ENCODE data around the gene SMKR1.

Gene SMKR1

GRCh38 chr7:129557686-129558481 lies 55.6 kb downstream of the SMKR1 start:
- FAIRE-seq (no peak), DNase-seq (ENCODE audit: insufficient read length, low spot score) (no peak)
- TF ChIP-seq PAX5 (IDR thresholded peaks at IDR 0.05; ENCODE audit: insufficient read depth, low read length, severe bottlenecking) (no peak), SPI1 (IDR thresholded peaks at IDR 0.05; ENCODE audit: low read depth, low read length) (no peak), POLR2AphosphoS5 (IDR thresholded peaks at IDR 0.05; ENCODE audit: low read depth, low read length) (no peak), TAF1 (IDR thresholded peaks at IDR 0.05; ENCODE audit: low read depth, low read length) (no peak), POLR2A (IDR thresholded peaks at IDR 0.05; ENCODE audit: low read depth, low read length) (no peak), POU2F2 (IDR thresholded peaks at IDR 0.05; ENCODE audit: low read depth, low read length) (no peak)

GRCh38 chr7:129559564-129559963 lies 57.2 kb downstream of the SMKR1 start:
- DNase-seq (ENCODE audit: insufficient read length, low spot score) (no peak), FAIRE-seq (no peak)
- TF ChIP-seq SPI1 (IDR thresholded peaks at IDR 0.05; ENCODE audit: low read depth, low read length) (no peak), POLR2AphosphoS5 (IDR thresholded peaks at IDR 0.05; ENCODE audit: low read depth, low read length) (no peak), POLR2A (IDR thresholded peaks at IDR 0.05; ENCODE audit: low read depth, low read length) (no peak), TAF1 (IDR thresholded peaks at IDR 0.05; ENCODE audit: low read depth, low read length) (no peak), PAX5 (IDR thresholded peaks at IDR 0.05; ENCODE audit: insufficient read depth, low read length, severe bottlenecking) (no peak), POU2F2 (IDR thresholded peaks at IDR 0.05; ENCODE audit: low read depth, low read length) (no peak)

DNA sequence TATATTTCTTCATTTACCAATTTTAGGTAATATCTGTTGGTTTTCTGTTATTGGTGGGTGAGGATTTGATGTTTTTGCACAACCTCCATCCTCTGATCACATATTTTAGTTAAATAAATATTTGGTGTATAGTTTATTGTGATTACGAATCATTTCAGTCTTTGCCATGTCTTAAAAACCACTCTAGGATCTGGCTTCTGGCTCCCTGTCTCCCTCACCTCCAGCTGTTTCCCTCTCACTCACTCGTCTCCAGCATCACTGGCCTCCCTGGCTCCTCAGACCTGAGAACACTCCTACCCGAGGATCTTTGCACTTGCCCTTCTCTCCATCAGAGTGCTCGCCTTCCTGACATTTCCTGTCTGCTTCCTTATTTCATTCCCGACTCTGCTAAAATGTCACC lies 58.5 kb downstream of the SMKR1 start:
- FAIRE-seq (no peak), DNase-seq (ENCODE audit: insufficient read length, low spot score) (no peak)
- no peak for TF ChIP-seq POU2F2 (IDR thresholded peaks at IDR 0.05; ENCODE audit: low read depth, low read length)
- TF ChIP-seq SPI1 (IDR thresholded peaks at IDR 0.05; ENCODE audit: low read depth, low read length), result no peak
- TF ChIP-seq POLR2AphosphoS5 (IDR thresholded peaks at IDR 0.05; ENCODE audit: low read depth, low read length), result no peak

DNA sequence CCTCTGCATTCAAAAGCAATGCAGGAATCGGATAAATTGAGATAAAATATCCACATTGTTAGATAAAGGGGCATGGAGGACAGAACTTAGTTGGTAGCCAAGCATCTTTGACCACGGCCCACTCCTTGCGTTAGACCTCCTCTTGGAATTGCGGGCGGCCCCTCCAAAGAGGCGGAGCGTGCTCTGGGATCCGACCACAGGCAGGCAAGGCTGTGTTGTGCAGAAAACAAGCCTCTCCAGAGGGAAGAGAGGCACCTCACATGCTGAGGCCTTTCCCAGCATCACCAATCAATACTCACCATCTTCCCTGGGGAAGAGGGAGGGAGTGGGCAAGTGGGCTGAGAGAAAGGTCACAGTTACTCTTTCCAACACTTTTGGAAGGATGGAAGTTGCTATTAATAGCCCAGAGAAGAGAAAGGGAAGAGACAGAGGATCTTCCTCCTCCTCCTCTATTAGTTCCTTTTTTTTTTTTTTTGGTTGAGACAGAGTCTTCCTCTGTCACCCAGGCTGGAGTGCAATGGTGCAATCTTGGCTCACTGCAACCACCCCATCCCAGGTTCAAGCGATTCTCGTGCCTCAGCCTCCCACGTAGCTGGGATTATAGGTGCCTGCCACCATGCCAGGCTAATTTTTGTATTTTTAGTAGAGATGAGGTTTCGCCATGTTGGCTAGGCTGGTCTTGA lies 59.5 kb downstream of the SMKR1 start:
- TF ChIP-seq POLR2A (IDR thresholded peaks at IDR 0.05; ENCODE audit: low read depth, low read length), result no peak
- TF ChIP-seq SPI1 (IDR thresholded peaks at IDR 0.05; ENCODE audit: low read depth, low read length), result no peak
- TF ChIP-seq TAF1 (IDR thresholded peaks at IDR 0.05; ENCODE audit: low read depth, low read length), result no peak
- no peak for TF ChIP-seq PAX5 (IDR thresholded peaks at IDR 0.05; ENCODE audit: insufficient read depth, low read length, severe bottlenecking)
- TF ChIP-seq POU2F2 (IDR thresholded peaks at IDR 0.05; ENCODE audit: low read depth, low read length), result no peak
- no peak for TF ChIP-seq POLR2AphosphoS5 (IDR thresholded peaks at IDR 0.05; ENCODE audit: low read depth, low read length)
- DNase-seq (ENCODE audit: insufficient read length, low spot score) (no peak), FAIRE-seq (no peak)

Measured in GM12891 (cell line).